ENCODE results near the gene HOXB6.

HOXB6 gene

DNA sequence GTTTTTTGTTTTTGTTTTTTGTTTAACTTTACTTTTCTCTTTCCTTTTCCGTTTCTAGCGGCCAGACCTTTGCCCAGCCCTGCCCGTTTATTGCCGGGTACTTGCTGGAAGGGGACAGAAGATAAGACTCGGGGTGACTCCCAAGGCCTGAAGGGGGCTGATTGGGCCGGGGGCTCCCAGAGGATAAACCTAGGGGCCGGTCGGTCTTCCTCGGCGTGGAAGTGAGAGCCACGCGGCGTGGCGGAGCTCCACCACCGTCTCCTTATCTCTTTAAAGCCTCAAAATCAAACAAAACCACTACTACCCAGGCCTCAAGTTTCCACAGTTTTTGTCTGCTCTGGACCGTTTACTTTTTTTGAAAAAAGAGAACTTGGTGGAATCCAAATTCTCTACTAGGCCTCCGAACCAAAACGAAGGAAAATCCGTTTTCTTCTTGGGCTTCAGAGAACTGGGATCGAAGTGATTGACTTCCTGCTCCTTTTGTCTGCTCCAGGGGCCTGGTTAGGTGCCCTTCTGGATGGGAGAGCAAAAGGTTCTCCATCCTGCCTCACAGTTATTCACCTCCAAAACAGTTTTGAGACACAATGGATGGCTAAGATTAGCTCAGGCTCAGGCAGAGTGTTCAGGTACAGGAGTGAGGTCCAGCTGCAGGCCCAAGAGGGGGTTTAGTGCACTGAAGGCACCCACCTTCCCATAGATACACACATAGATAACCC, 29.9 kb upstream of the HOXB6 start:
- no peak for FAIRE-seq

DNA sequence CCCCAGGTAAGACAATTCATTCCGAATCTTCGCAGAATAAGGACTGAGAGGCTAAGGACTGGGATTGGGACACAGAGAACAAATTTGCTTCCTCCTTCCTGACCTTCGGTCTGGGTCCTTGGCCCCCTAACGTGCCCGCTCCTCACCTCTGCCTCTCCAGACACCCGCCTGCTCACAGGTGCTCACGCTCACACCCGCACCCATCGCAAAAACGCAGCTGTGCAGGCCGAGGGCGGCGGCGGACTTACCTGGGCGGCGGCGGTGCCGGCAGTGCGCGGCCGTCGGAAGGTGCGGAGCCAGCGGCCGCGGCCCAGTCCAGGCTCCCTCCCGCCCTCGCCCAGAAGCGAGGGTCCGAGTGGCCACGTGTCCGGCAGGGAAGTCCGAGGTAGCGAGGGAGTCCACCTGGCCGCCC, 28.5 kb upstream of the HOXB6 start:
- FAIRE-seq, result no peak

DNA sequence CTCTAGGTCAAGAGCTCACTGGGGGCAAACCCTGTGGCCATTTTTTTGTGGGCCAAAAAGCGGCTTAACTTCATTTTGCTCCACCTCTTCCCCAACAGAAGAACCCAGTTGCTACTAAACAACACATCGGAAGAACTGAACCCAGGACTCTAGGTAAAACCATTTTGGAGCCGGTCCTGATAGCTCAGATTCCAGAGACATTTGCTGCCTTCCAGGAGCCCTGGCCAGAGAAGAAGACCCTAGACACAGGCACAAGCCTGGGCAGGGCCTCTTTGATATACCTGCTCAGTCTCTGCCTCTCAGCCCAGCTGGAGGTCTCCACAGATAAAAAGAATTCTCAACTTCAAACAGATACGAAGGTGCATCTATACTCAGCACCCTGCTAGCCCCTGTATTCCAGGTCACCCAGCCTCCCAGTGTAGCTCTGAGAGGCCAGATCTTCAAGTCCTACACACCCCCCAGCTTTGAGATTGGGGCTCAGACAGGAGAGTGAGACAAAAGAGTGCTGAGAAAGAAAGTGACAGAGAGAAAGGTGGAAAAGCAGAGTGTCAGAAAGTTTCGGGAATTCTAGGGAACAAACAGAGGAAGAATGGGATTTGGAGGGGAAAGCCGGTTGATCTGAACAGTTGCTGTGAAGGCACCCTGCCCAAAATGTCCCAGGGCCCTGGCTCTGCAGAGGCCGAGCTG, 27.9 kb upstream of the HOXB6 start:
- FAIRE-seq, result no peak

DNA sequence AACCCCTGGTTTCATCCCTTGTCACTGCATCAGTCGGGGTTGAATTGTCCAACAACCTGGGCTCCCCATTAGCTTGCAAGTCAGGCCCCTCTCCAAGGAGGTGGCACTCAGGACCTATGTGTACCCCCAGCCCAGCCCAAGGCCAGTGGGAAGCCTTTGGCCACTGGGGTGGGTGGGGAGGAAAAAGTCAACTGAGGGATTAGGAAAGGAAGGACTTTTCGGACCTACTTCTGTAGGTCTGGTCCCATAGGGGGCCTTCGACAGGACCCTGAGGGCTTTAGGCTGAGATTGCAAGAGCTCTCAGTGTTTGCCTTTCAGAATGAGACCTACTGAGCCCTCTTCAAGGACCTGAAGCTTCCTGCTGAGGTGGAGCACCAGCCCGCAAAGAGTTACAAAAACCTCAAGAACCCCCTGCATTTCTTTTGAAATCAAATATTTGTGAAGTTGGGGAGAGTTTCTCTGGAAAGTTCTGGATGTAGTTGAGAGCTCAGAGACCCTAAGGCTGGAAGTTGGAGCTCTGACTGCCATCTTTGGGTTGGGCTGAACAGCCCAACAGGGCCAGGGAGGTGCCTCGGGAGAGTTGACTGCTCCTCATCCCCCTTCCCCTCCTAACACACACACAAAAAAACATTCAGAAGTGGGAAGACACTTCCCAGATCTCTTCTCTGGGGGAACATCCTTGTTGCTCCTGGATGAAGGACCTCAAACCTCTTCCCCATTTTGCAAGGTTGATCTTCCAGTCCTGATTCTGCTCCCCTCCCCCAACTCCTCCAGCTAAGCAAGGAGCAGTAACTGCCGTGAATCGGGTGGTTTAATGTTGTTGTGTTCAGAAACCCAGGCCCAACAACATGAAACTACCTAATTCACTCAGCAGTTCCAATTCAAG, 27.1 kb upstream of the HOXB6 start:
- no peak for FAIRE-seq

DNA sequence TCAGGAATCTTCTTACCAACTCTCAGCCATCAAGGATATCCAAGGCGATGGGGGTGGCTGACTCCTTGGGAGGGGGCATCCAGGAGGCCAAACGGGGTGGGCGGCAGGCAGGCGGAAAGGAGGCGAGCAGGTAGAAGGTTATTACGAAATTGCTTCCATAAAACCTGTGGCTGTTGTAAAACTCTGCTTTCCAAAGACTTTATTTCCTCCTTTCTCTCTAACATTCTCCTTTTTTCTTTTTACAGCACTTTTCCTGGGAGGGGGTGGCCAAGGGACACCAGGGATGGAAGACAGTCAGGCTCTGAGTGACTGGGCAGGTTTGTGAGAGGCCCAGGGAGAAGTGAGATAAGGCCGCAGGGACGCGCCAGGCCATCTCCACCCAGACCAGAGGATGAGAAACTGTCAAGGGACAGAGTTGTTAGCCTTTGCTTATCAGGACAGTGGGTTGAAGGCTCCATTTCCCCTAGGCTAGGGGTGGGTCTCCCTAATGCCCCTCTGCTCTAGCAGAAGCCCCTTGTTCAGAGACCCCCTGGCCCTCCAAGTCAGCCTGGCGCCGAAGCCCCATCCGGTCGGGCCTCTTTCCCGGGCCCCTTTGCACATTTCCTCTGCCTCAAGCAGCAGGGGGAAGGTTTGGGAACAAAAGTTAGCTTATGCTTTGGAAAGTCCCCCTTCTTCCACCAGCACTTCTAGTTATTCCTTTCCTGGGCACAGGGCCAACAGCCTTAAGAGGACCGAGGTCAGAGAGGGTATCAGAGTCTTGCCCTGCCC, 26.3 kb upstream of the HOXB6 start:
- FAIRE-seq, result no peak

DNA sequence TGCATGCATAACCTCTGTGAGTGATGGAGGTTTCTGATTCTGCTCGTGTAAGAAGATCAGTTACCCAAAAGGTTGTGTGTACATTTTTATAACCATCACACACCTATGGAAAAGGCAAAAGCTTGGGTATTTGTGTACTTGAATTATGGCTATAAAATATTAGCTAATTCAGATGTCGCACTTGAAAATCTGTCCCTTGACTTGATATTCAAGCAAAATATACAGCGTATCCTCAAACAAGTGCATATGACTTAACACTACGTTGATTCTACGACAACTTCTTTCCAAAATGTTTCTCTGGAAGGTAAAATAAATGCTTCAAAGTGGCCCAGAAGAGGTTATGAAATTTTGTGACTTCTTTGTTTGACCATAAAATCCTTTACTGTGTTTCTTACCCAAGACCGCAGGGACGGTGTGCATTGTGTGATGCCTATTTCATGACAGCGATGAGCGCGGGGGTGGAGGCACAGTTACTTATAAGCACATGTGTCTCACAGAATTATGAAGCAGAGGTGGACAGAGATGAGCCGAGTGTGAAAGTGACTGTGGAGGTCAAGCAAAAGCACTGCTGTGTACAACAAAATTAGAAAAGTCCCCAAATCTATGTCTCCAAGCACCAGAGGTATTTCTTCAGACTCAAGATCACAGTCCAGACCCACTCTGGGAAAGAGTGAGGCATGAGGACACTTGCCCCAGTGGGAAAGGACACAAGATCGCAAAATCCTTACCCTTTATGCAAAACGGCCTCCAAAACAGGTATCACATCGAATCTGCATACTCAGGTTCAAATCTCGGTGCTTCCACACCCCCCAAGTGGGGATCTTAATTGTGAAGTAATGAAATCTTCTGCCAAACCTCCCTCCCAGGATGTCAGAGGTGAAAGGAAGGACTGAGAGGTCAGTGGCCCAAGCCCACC, 25.5 kb upstream of the HOXB6 start:
- FAIRE-seq, result no peak

DNA sequence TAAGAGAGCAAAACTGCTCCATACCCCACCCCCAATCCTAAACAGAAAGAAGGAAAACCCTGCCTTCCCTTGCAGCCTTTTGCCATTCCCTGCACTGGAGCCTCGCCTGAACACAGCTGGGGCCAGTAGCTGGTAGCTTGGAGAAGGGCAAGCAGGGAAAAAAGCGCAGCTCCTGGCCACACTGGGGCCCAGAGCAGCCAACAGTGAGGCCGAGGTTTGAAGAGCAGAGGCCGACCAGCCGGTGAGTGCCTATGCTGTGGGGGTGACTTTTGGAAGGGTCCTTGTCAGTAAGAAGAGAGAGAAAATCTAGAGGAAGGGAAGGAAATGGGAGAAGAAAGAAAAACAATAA, 24.6 kb upstream of the HOXB6 start:
- no peak for FAIRE-seq

DNA sequence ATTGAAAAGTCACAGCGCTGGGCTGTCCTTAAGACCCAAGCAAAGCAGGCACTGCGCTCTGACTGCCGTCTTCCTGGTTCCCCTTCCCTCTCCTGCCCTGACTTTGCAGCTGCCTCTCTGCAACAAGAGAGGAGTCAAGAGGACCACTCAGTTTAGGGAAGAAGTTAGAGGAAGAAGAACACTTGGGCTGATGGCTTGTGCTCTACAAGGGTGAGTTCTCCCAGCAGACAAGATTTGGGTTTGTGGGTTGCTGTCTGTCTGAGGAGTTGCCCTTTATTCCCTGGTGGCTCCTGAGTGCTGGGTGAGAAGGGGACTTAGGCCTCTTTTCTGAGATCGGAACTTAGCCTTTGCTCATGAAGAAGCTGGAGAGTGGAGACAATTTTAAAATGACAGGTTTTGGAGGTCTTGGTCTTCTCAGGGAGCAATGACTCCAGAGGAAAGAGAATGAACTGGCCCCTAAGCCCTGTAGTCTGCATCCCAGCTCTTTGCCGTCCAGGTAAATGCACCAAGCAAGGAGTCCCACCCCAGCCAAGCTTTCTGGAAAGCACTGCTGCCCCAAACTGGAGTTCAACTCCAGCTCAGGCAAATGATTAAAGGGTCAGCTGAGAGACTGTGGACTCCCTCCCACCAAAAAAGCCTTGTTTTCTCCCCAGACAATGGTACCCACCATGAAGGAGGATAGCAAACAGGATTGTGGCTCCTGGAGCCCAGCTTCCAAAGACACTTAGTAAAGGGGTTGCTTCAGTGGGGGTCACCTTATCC, 24.0 kb upstream of the HOXB6 start:
- no peak for FAIRE-seq

DNA sequence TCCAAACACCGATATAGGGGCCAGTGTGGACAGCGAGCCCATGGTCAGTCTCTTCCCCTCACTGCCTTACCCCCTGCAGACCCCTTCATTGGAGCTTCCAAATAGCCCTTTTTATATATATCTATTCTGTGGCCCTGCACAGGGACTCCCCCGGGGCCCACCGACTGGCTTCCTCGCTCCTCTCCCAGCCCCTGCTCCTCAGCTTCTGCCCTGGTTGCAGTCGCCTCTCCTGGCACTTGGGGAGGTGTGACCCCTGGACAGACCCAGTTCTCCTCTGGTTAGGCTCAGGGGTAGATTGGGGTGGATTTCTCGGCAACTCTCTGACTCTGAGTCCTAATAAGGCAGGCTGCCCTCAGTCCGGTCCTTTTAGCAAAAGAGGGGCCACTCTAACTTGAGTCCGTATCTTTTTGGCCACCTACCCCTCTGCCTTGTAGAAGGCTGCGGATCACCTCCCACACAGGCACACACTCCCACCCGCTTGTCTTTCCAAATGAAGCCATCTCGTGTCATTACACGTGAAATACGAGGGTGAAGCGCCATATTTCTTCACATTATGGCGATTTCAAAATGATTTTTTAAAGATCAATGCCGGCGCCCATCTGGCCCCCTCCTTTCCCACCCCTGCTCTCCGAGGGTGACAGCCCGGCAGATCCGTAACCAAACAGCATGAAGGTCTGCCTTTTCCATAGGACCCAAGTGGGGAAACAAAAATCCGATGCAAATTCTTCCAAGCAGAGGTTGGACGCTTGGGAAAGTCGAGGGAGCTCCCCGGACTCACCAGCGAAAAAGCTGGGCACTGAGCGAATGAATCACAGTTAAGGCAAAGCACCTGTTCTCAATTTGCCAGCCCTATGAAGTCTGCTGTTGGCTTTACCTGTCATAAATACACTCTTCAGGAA, 23.1 kb upstream of the HOXB6 start:
- FAIRE-seq, result no peak

DNA sequence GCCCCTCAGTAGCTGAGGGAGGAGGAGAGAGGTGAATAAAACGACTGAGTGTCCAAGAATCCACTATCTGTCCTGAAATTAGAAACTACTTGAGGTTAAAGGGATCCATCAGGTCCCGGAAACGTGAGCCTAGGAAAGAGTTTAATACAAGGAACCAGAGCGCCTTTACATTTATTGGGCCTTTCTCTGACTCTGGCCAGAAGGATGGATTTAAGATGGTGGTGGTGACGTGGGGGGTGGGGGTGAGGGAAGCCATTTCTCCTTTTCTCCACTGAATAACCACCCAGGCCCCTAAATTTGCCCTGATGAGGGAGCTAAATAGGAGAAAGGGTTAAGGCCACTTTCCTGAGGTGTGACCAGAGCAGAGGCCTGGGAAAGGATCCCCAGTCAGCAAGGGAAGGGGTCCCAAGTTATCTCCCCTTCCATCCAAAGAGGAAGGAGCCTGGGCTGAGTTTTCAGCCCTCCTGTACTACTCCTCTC, 22.4 kb upstream of the HOXB6 start:
- FAIRE-seq, result no peak

DNA sequence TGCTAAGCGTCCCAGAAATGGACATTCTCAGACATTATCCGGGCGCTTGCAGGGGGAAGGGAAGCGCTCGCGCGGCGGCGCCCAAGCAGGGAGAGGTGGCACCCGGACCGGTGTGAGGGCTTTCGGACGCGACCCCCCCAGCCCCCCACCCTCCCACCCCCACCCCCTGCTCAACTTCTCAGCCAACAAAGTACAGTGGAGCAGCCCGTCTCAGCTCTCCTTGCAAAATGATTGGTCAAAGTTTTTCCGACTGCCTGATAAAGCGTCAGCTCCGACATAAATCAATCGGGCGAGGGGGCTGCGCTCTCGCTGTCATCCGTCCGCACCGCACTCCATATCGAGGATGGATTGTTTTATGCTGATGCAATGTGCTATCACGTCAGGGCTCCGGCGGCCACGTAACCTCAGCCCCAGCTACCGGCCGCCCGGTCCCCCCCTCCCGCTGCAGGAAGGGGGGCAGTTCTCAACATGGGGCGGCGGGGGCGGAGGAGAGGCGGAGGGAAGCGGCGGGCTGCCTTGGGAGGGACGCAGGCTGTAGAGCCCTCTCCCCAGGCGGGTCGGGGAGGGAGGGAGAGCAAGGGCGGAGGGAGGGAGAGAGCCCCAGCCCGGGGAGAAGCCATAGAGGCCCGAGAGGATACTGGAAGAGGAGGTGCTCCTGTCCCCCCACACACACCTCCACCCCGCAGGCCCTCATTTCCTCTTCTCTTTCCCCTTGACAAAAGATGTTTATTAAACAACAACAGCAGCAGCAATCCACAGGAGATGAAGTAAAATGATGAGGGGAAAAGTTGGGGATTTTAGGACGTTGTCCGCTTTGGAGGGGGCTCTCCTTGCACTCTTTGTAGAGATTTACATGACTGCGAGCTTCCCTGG, 21.7 kb upstream of the HOXB6 start, which contains the start of gene HOXB9:
HOXB9 (minus strand) TSS at position 114 of the 873 bp plus-strand sequence; CDS start at position 25, 89 bp downstream.
- no peak for FAIRE-seq

DNA sequence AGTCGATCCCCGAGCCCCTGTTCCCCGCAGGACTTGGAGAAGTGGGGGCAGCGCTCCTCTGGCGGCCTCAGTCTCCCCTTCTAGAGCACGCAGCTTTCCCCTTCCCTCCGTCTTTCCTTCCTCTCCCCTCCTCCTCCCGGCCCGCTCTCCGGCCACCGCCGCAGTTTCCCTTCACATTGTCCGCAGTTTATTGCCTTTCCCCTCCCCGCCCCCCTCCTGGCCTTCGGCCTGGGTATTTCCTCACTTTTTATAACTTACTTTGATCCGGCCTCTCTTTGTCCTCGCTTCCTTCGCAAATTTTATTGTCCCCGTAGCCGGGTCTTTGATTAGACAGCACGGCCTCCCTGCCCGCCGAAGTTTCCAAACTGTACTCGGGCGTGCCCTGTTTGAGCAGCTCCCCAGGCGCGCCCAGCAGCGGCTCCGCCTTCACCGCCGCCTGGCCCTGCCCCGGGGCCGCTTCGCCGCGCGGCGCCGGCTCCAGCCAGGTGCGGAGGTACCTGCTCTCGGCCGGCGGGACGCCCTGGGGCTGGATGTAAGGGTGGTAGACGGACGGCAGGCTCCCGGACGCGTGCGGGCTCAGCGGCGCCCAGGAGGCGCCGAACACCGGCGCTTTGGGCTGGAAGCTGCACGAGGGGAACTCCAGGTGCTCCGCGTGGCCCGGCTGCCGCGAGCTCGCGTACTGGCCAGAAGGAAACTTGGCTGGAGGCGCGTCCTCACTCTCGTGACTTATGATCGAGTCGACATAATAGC, 20.9 kb upstream of the HOXB6 start:
- no peak for FAIRE-seq

DNA sequence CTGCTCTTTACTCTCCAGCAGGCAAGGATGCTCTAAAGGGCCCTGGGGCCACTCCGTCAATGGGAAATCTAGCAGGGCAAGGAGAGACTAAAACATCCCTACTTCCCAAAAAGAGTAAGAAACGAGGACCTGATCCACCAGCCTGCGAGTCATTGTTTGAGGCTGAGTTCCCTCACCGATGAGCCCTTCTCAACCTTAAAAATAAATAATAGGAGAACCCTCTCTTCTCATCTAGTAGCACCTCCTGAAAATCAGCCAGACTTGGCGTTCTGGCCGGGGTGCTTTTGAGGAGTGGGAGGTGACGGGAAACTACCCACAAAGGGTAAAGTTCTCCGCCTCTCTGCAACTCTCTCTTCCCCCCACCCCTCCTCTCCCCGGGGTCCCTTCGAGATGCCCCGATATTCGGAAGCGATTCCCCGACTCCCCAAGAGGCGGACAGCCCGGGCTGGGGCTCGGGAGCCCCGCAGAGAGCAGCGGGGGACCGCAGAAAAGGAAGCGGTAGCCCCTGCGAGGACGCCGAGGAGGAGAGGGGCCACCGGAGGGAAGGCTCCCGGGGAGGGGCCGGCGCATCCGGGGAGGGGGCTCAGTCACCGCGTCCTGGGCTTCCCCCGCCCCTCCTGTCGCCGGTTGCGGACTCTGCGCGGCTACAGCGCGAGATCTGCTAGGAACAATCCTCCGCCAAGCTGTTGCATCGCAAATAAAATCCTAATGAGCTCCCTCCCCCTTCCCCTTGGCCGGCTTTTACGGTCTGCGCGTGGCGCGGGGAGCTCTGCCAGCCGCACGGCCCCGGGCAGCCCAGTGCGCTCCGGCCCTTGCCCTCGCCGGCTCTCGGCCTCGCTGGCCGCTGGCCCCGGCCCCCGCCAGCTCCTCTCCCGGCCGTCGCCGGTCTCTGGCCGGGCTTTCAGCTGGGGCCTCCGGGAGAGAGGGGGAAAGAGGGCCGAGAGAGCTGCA, 20.0 kb upstream of the HOXB6 start:
- FAIRE-seq, result no peak

DNA sequence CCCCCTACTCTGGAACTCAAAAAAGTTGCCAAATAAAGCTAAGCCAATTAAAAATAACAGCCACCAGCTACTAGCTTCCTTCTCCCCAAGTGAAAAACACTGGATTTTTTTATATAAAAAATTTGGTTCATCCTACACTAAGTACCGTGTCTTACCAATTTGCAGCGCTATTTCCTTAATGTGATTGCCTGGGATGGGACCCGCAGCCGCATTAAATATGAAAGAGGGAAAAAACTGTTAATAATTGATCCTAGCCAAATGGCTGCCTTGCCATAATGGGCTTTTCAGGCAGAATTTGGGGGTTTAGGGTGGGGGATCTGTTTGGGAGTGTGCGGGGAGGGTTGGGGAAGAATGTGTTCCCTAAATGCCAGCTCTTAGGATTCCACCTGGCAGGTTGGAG, 19.3 kb upstream of the HOXB6 start:
- FAIRE-seq, result no peak

DNA sequence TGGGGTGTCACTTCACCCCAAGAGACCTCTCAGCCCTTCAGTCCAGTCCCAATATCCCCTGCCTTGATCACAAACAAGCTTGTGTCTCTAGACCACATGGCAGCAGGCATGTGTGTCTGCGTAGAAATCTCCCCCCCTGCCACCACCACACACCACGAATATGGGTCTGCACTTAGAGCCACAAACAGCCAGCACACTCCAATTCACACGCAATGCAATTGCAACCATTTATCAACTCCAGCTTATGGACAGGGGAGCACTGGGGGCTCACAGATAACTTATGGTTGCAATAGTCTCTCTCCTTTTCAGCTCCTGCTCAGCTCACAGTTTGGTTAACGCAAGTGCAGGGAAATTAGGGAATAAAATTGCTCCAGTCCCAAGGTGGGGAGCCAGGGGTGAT, 18.8 kb upstream of the HOXB6 start:
- no peak for FAIRE-seq

DNA sequence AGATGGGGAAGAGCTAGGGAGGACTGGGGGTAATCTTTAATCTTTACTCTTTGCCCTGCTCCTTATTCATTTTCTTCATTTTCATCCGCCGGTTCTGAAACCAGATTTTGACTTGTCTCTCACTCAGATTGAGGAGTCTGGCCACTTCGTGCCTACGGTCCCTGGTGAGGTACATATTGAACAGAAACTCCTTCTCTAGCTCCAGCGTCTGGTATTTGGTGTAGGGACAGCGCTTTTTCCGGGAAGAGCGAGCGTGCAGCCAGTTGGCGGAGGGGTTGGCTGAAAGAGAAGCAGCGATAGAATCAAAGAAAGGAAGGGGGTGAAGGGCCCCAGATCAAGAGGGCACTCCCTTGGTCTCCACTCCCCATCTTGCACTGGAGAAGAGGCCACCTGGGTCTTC, 18.1 kb upstream of the HOXB6 start:
- FAIRE-seq, result no peak

Measured in A204.1 (cell line).